GM10266 (cell line): ENCODE results near the gene ZNF470.
A peak's percentile ranks its signal among the peaks of the same experiment; 100 is the strongest.

Experiments used
- DNase-seq: peaks from one replicate; pipeline ENCODE4 v3.0.0; 2012; ENCODE audit errors: extremely low spot score
- TF ChIP-seq, protein P1 (sequence below): IDR thresholded peaks from 2 replicates; pipeline ENCODE4 v1.5.1; 2012; ENCODE audit warnings: mild to moderate bottlenecking, low read depth; ENCODE audit not compliant: control insufficient read depth, insufficient read depth; ENCODE audit errors: missing control alignments

ZNF470 gene

DNA sequence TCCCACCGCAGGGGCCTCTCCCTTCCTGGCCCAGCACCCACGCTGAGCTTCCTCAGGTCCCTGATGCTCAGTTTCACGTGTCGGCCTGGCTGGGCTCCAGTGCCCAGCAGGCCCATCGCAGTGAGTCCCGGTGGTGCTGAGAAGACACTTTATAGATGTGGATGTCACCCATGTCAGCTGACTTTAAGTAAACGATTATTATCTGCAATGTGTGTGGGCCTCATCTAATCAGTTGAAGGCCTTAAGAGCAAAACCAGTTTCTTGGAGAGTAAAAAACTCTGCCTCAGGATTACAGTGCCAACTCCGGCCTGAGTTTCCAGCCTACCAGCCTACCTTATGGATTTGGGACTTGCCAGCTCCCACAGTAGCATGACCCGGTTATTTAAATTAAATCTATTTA is 58.4 kb downstream of the ZNF470 start:
- no peak for DNase-seq
- TF ChIP-seq, protein P1, sequence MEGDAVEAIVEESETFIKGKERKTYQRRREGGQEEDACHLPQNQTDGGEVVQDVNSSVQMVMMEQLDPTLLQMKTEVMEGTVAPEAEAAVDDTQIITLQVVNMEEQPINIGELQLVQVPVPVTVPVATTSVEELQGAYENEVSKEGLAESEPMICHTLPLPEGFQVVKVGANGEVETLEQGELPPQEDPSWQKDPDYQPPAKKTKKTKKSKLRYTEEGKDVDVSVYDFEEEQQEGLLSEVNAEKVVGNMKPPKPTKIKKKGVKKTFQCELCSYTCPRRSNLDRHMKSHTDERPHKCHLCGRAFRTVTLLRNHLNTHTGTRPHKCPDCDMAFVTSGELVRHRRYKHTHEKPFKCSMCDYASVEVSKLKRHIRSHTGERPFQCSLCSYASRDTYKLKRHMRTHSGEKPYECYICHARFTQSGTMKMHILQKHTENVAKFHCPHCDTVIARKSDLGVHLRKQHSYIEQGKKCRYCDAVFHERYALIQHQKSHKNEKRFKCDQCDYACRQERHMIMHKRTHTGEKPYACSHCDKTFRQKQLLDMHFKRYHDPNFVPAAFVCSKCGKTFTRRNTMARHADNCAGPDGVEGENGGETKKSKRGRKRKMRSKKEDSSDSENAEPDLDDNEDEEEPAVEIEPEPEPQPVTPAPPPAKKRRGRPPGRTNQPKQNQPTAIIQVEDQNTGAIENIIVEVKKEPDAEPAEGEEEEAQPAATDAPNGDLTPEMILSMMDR: no peak

DNA sequence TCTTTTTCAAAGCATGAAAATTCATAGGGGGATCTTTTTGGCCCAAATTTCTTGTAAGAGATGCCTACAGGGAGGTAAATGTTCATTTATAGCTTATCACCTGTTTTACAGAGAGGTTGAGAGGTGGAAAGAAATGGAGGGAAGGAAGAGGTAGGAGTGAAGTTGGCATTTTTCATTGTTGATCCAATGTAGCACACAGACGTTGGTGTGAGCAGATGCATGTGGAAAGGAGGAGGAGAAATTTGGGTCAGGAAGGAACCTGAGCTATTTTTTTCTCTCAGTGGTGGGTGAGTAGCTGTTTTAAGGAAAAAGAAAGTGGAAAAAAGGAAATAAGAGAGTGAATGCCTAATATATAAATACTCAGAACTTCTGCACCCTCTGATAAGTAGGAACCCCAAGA is 65.8 kb downstream of the ZNF470 start:
- DNase-seq: no peak
- TF ChIP-seq, protein P1: no peak

DNA sequence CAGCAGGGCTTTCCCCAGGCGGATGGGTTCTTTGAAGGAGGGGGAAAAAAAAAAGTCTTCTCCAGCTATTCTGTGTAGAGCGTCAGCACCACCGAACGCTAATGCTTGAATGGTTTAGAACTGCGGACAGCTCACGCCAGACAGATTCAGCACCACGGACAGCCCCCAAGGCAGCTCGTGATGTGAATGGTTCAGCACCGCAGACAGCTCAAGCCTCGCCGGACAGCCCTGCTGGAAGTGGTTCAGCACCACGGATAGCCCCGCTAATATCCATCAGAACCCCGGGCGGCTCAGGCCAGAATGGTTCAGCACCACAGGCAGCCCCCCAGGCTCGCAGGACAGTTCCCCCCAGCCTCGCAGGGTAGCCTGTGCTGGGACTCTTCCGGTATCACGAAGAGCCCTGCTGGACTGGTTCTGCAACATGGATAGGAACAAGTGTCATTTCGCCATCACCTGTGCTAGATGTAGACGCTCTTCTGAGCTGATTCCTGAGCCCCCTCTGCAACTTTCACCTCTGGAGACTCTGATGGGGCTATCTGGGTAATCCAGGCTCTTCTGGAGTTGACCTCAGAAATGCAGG is 70.8 kb downstream of the ZNF470 start:
- TF ChIP-seq, protein P1: no peak
- peak; percentile 55 for DNase-seq
